HepG2 (cell line): ENCODE data around the gene SFT2D1. TPM values are rescaled to one million over a fixed set of nuclear protein-coding genes. Genes with fewer than 3 reads are reported as not detected.

Experiments
- ETV5 ChIP-seq: IDR thresholded peaks from 2 replicates; pipeline ENCODE4 v1.6.1; 2018; ENCODE audit warnings: missing biosample characterization, missing genetic modification reagents, inconsistent platforms, borderline replicate concordance
- HNF1B ChIP-seq: sonication (generic); formaldehyde crosslinking; IDR thresholded peaks from 2 replicates; pipeline ENCODE4 v1.5.1; 2020; ENCODE audit warnings: mild to moderate bottlenecking, moderate library complexity, missing genetic modification reagents
- KLF12 ChIP-seq: sonication (generic); formaldehyde crosslinking; IDR thresholded peaks from 2 replicates; pipeline ENCODE4 v1.4.0; 2020; ENCODE audit warnings: missing genetic modification reagents, borderline replicate concordance
- KMT2A ChIP-seq: sonication (generic); formaldehyde crosslinking; IDR thresholded peaks from 2 replicates; pipeline ENCODE4 v1.4.0; 2020; ENCODE audit warnings: missing genetic modification reagents
- MZF1 ChIP-seq: sonication (generic); formaldehyde crosslinking; IDR thresholded peaks from 2 replicates; pipeline ENCODE4 v1.8.1; 2023; ENCODE audit warnings: mild to moderate bottlenecking, missing genetic modification reagents, borderline replicate concordance
- NFE2 ChIP-seq: sonication (generic); formaldehyde crosslinking; IDR thresholded peaks from 2 replicates; pipeline ENCODE4 v1.4.0; 2020; ENCODE audit warnings: missing genetic modification reagents
- NFIC ChIP-seq: IDR thresholded peaks from 2 replicates; pipeline ENCODE4 v1.6.1; 2012; ENCODE audit warnings: mild to moderate bottlenecking, low read length, inconsistent platforms
- SCMH1 ChIP-seq: sonication (generic); formaldehyde crosslinking; IDR thresholded peaks from 2 replicates; pipeline ENCODE4 v1.9.0; 2021; ENCODE audit warnings: missing genetic modification reagents, mild to moderate bottlenecking, borderline replicate concordance
- SIN3A ChIP-seq: IDR thresholded peaks from 2 replicates; pipeline ENCODE4 v1.6.1; 2011; ENCODE audit warnings: low read depth, mild to moderate bottlenecking, control low read depth, low read length, borderline replicate concordance
- SRY ChIP-seq: sonication (generic); formaldehyde crosslinking; IDR thresholded peaks from 2 replicates; pipeline ENCODE4 v1.8.0; 2022; ENCODE audit warnings: mild to moderate bottlenecking, missing genetic modification reagents
- TOPORS ChIP-seq: sonication (generic); formaldehyde crosslinking; IDR thresholded peaks from 2 replicates; pipeline ENCODE4 v1.8.0; 2023; ENCODE audit warnings: mild to moderate bottlenecking, missing genetic modification reagents
- UBTF ChIP-seq: sonication (generic); formaldehyde crosslinking; IDR thresholded peaks from 2 replicates; pipeline ENCODE4 v1.4.0; 2020; ENCODE audit warnings: mild to moderate bottlenecking, missing genetic modification reagents
- WIZ ChIP-seq: sonication (generic); formaldehyde crosslinking; IDR thresholded peaks from 2 replicates; pipeline ENCODE4 v1.5.1; 2020; ENCODE audit warnings: mild to moderate bottlenecking, missing genetic modification reagents
- ZBTB33 ChIP-seq: sonication (generic); formaldehyde crosslinking; IDR thresholded peaks from 2 replicates; pipeline ENCODE4 v1.4.0; 2020; ENCODE audit warnings: missing genetic modification reagents
- ZFP37 ChIP-seq: sonication (generic); formaldehyde crosslinking; IDR thresholded peaks from 2 replicates; pipeline ENCODE4 v1.4.0; 2020; ENCODE audit warnings: missing genetic modification reagents, borderline replicate concordance
- ZNF317 ChIP-seq: sonication (generic); formaldehyde crosslinking; IDR thresholded peaks from 2 replicates; pipeline ENCODE4 v1.5.0; 2020; ENCODE audit warnings: mild to moderate bottlenecking, missing genetic modification reagents
- ZNF337 ChIP-seq: sonication (generic); formaldehyde crosslinking; IDR thresholded peaks from 2 replicates; pipeline ENCODE4 v1.5.1; 2020; ENCODE audit warnings: missing genetic modification reagents, low read depth, mild to moderate bottlenecking, borderline replicate concordance
- ZNF382 ChIP-seq: sonication (generic); formaldehyde crosslinking; IDR thresholded peaks from 2 replicates; pipeline ENCODE4 v1.5.0; 2020; ENCODE audit warnings: missing genetic modification reagents, mild to moderate bottlenecking, borderline replicate concordance
- ZNF546 ChIP-seq: sonication (generic); formaldehyde crosslinking; conservative IDR thresholded peaks from 2 replicates; pipeline ENCODE4 v1.8.1; 2023; ENCODE audit warnings: mild to moderate bottlenecking, missing genetic modification reagents
- ZNF572 ChIP-seq: sonication (generic); formaldehyde crosslinking; IDR thresholded peaks from 2 replicates; pipeline ENCODE4 v1.5.1; 2020; ENCODE audit warnings: mild to moderate bottlenecking, missing genetic modification reagents
- ZNF670 ChIP-seq: sonication (generic); formaldehyde crosslinking; IDR thresholded peaks from 2 replicates; pipeline ENCODE4 v1.8.0; 2022; ENCODE audit warnings: mild to moderate bottlenecking, missing genetic modification reagents, borderline replicate concordance
- polyA plus RNA-seq, 8 experiments: library from polyadenylated mRNA; depleted of rRNA in 3 of 8; stranded (reverse) in 7 of 8; unstranded in 1 of 8; fragments of >200 nt; fragmentation: Illumina TruSeq in 4 of 8; extraction: Trizol in 4 of 8; gene quantifications; 2 replicates each; pipeline versions ENCODE4 v1.2.1 to v1.2.3, GENCODE V29; 2011 to 2016; ENCODE audit warnings: low read depth in 4 of 8, missing spikeins in 1 of 8, mixed read lengths in 1 of 8; ENCODE audit not compliant: insufficient read depth in 1 of 8
- total RNA-seq, 5 experiments: library from RNA; depleted of rRNA; stranded (reverse); fragments of >200 nt; fragmentation: Illumina TruSeq; extraction: Trizol; gene quantifications; 2 replicates each; pipeline ENCODE4 v1.2.3, GENCODE V29; 2016; ENCODE audit warnings: low read depth in 1 of 5

The SFT2D1 gene
- total and polyA plus RNA-seq, 2 of the 13 experiments (the other 11 are each of a cell fraction or from before 2014, with no cell fraction given): 115 to 147 TPM

- TF ChIP-seq NFIC: no peak
- TF ChIP-seq HNF1B (CRISPR knock-in tag): peak; percentile 48; the same call in 1 of the 2 replicates
- TF ChIP-seq ZNF546 (CRISPR knock-in tag): no peak; the same call in 1 of the 2 replicates
- peak; percentile 58; the same call in 1 of the 2 replicates for TF ChIP-seq SRY (CRISPR knock-in tag)
- peak; percentile 52; the same call in 1 of the 2 replicates for TF ChIP-seq ZNF670 (CRISPR knock-in tag)
- TF ChIP-seq SCMH1: no peak
- TF ChIP-seq ZNF337 (CRISPR knock-in tag): 0 out of 2 replicates have a peak, but pooled peaks have one; percentile 42
- no peak for TF ChIP-seq WIZ (CRISPR knock-in tag)
- peak; percentile 96 for TF ChIP-seq KLF12
- no peak for TF ChIP-seq NFE2 (CRISPR knock-in tag)
- TF ChIP-seq ZNF317 (CRISPR knock-in tag): no peak
- peak; percentile 18; the same call in 1 of the 2 replicates for TF ChIP-seq ZNF572
- no peak for TF ChIP-seq MZF1 (CRISPR knock-in tag)
- no peak; the same call in 1 of the 2 replicates for TF ChIP-seq ZFP37 (CRISPR knock-in tag)
- TF ChIP-seq ZNF382: no peak
- peak; percentile 86; the same call in 1 of the 2 replicates for TF ChIP-seq TOPORS
- TF ChIP-seq ZBTB33 (CRISPR knock-in tag): 0 out of 2 replicates have a peak, but pooled peaks have one; percentile 47
- TF ChIP-seq ETV5: no peak; the same call in 1 of the 2 replicates
- TF ChIP-seq UBTF (CRISPR knock-in tag): peak; percentile 97
- TF ChIP-seq KMT2A (CRISPR knock-in tag): peak; percentile 31; the same call in 1 of the 2 replicates
- TF ChIP-seq SIN3A: peak; percentile 82; the same call in 1 of the 2 replicates
Measured at GRCh38 chr6:166382933-166383801, 40.8 kb upstream of the SFT2D1 start, which contains the start of gene MPC1 (continued).
